Measurements from ENCODE around the gene LRP3.

LRP3 gene

GRCh38 chr19:33175156-33175782 lies 18.9 kb upstream of the LRP3 start:
- no peak overlapping the region for H3K27ac ChIP-seq (ENCODE audit: low read length)
- H4K20me1 ChIP-seq (ENCODE audit: insufficient read depth, low read length) = no peaks in the 10 kb centered on the region
- H3K4me3 ChIP-seq (ENCODE audit: low read length) = no peak overlapping the region
- no peak overlapping the region for H2AFZ ChIP-seq (ENCODE audit: low read length)
- H3K36me3 ChIP-seq (replicated peaks; ENCODE audit: insufficient read depth, low read length) = no peaks in the 10 kb centered on the region
- no peak for DNase-seq
- H3K9me2 ChIP-seq (replicated peaks; ENCODE audit: insufficient read depth, low read length) = no peaks in the 10 kb centered on the region
- no peaks in the 10 kb centered on the region for H3K9me3 ChIP-seq (replicated peaks; ENCODE audit: insufficient read depth, low read length)
- peaks cover 7% of the 10 kb centered on the region; the same call in 1 of the 2 replicates for H3K4me1 ChIP-seq (ENCODE audit: low read length)
- TF ChIP-seq CTCF (IDR thresholded peaks at IDR 0.05; ENCODE audit: low read length) = no peak
- TF ChIP-seq EZH2 (optimal IDR thresholded peaks at IDR 0.05; ENCODE audit: low read depth, low read length) = no peak
- TF ChIP-seq EZH2phosphoT487 (IDR thresholded peaks at IDR 0.05; ENCODE audit: low read length) = no peak
- H3F3A ChIP-seq (ENCODE audit: insufficient read depth, low read length) = peaks cover 10% of the 10 kb centered on the region
- H3K27me3 ChIP-seq (replicated peaks; ENCODE audit: insufficient read depth, low read length) = no peaks in the 10 kb centered on the region
- H3K79me2 ChIP-seq (ENCODE audit: low read length) = no peaks in the 10 kb centered on the region
- H3K4me2 ChIP-seq (ENCODE audit: low read depth, low read length) = peak overlapping the region; percentile 80
- H3K9ac ChIP-seq (ENCODE audit: low read length) = no peak overlapping the region

DNA sequence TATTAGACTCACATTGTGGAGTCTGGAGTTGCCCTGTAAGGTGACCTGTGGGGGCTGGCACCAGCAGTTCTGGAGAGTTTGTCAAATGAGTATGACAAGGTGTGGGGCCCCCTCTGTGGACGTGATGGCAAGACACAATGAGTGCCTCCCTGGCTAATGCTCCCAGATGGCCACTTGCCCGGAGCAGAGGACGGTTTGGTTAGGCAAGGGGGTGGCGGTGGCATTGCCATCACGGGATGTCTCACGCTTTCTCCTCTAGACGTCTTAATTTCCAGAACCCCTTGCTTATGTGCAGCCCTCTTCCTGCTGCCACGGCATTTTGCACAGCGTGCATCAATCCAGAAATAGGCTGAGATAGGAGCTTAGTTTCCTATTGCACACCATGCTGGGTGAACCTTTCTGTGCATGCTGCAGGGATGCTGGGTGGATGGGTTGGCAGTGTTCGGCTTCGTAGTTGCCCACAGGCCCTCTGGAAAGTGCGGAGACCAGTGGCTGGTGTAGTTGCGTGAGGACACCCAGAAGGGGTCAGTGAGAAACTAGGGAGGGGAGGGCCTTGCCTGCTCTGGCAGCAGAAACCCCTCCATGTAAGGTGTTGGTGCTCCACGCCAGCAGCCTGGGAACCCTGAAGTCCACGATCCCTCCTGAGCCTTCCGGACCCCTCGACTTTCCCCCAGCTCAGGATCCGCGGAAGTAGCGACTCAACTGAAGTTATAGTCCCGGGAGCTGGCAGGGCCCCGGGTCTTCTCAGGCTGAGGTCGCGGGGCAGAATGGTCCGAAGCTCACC lies 18.1 kb upstream of the LRP3 start:
- peak overlapping the region; percentile 90 for H2AFZ ChIP-seq (ENCODE audit: low read length)
- H3K4me2 ChIP-seq (ENCODE audit: low read depth, low read length) = peak overlapping the region; percentile 80
- H3K27me3 ChIP-seq (replicated peaks; ENCODE audit: insufficient read depth, low read length) = no peaks in the 10 kb centered on the region
- peak overlapping the region; percentile 60; the same call in 1 of the 2 replicates for H3K27ac ChIP-seq (ENCODE audit: low read length)
- no peaks in the 10 kb centered on the region for H4K20me1 ChIP-seq (ENCODE audit: insufficient read depth, low read length)
- no peaks in the 10 kb centered on the region for H3K36me3 ChIP-seq (replicated peaks; ENCODE audit: insufficient read depth, low read length)
- peak; percentile 12 for DNase-seq
- peaks cover 7% of the 10 kb centered on the region; the same call in 1 of the 2 replicates for H3K4me1 ChIP-seq (ENCODE audit: low read length)
- TF ChIP-seq CTCF (IDR thresholded peaks at IDR 0.05; ENCODE audit: low read length) (no peak; the same call in 1 of the 2 replicates), EZH2 (optimal IDR thresholded peaks at IDR 0.05; ENCODE audit: low read depth, low read length) (no peak), EZH2phosphoT487 (IDR thresholded peaks at IDR 0.05; ENCODE audit: low read length) (no peak)
- peak overlapping the region; percentile 87 for H3K9ac ChIP-seq (ENCODE audit: low read length)
- H3F3A ChIP-seq (ENCODE audit: insufficient read depth, low read length) = peaks cover 10% of the 10 kb centered on the region
- H3K4me3 ChIP-seq (ENCODE audit: low read length) = peak overlapping the region; percentile 88
- no peaks in the 10 kb centered on the region for H3K9me3 ChIP-seq (replicated peaks; ENCODE audit: insufficient read depth, low read length)
- H3K9me2 ChIP-seq (replicated peaks; ENCODE audit: insufficient read depth, low read length) = no peaks in the 10 kb centered on the region
- H3K79me2 ChIP-seq (ENCODE audit: low read length) = no peaks in the 10 kb centered on the region

- DNase-seq = peak; percentile 97
- H4K20me1 ChIP-seq (ENCODE audit: insufficient read depth, low read length) = no peaks in the 10 kb centered on the region
- peaks cover 10% of the 10 kb centered on the region for H3F3A ChIP-seq (ENCODE audit: insufficient read depth, low read length)
- no peak for TF ChIP-seq EZH2 (optimal IDR thresholded peaks at IDR 0.05; ENCODE audit: low read depth, low read length)
- TF ChIP-seq CTCF (IDR thresholded peaks at IDR 0.05; ENCODE audit: low read length) = no peak
- no peak for TF ChIP-seq EZH2phosphoT487 (IDR thresholded peaks at IDR 0.05; ENCODE audit: low read length)
- H3K9me3 ChIP-seq (replicated peaks; ENCODE audit: insufficient read depth, low read length) = no peaks in the 10 kb centered on the region
- H2AFZ ChIP-seq (ENCODE audit: low read length) = peak overlapping the region; percentile 90
- no peaks in the 10 kb centered on the region for H3K27me3 ChIP-seq (replicated peaks; ENCODE audit: insufficient read depth, low read length)
- H3K4me1 ChIP-seq (ENCODE audit: low read length) = peaks cover 7% of the 10 kb centered on the region; the same call in 1 of the 2 replicates
- H3K4me2 ChIP-seq (ENCODE audit: low read depth, low read length) = peak overlapping the region; percentile 98
- H3K9ac ChIP-seq (ENCODE audit: low read length) = peak overlapping the region; percentile 87
- H3K9me2 ChIP-seq (replicated peaks; ENCODE audit: insufficient read depth, low read length) = no peaks in the 10 kb centered on the region
- peak overlapping the region; percentile 60; the same call in 1 of the 2 replicates for H3K27ac ChIP-seq (ENCODE audit: low read length)
- H3K36me3 ChIP-seq (replicated peaks; ENCODE audit: insufficient read depth, low read length) = no peaks in the 10 kb centered on the region
- peak overlapping the region; percentile 88 for H3K4me3 ChIP-seq (ENCODE audit: low read length)
- no peaks in the 10 kb centered on the region for H3K79me2 ChIP-seq (ENCODE audit: low read length)
These were observed 17.3 kb upstream of the LRP3 start for GRCh38 chr19:33176670-33177416.

Data from MM.1S (cell line).